GM12878 (cell line): ENCODE measurements around the gene LGI4. TPM values are rescaled to one million over a fixed set of nuclear protein-coding genes. Genes with fewer than 3 reads are reported as not detected.

Experiments used
- ATAC-seq: fragments of 200-7000 bp; cut with Tn5 transposase; 3 replicates; pipeline ENCODE4 v1.9.1; 2020; ENCODE audit warnings: mild to moderate bottlenecking, moderate library complexity
- BruUV-seq: library from RNA; stranded (reverse); fragments of 400-500 nt; replicated peaks from 2 replicates; lab custom pipeline; 2021; lab: Mats Ljungman, UMichigan
- CTCF ChIA-PET: fragments of 300-600 bp; sonication (Branson Sonifier 250); formaldehyde crosslinking; extraction: SDS; loops from one replicate; lab custom pipeline; 2021; ENCODE audit warnings: inconsistent platforms; lab: Yijun Ruan, JAX
- POLR2A ChIA-PET: fragments of 350-600 bp; formaldehyde crosslinking; extraction: SDS; loops from one replicate; lab custom pipeline; 2021; ENCODE audit warnings: inconsistent platforms; lab: Charles Lee
- RAD21 ChIA-PET: fragments of 300-600 bp; sonication (Branson Sonifier 250); formaldehyde crosslinking; loops from one replicate; lab custom pipeline; 2023; ENCODE audit warnings: antibody characterized with exemption; ENCODE audit not compliant: unreplicated experiment; lab: Charles Lee
- SMC1A ChIA-PET: fragments of 300-600 bp; sonication (Branson Sonifier 250); formaldehyde crosslinking; loops from one replicate; lab custom pipeline; 2023; ENCODE audit not compliant: unreplicated experiment, uncharacterized antibody; lab: Charles Lee
- DNase-seq: peaks from one replicate; pipeline ENCODE4 v3.0.0-alpha.2; 2011; ENCODE audit warnings: low read depth, low spot score
- FAIRE-seq: peaks from 3 replicates; lab custom pipeline; 2011; peaks lifted over from hg19 to GRCh38; lab: Jason Lieb, UNC
- H2AFZ ChIP-seq: 2 replicates; pipeline ENCODE4 v1.6.0; 2011; ENCODE audit warnings: low read depth, low read length, control low read depth; ENCODE audit not compliant: control insufficient read depth
- H3K27ac ChIP-seq: 2 replicates; pipeline ENCODE4 v1.5.1; 2011; ENCODE audit warnings: control low read depth; ENCODE audit not compliant: control insufficient read depth, insufficient read depth
- H3K27me3 ChIP-seq, 2 experiments: replicated peaks in 1 of 2; 2 replicates each; pipeline versions ENCODE4 v1.6.0 to v1.6.1; 2011; ENCODE audit warnings: low read length in 1 of 2; ENCODE audit not compliant: control insufficient read depth in 2 of 2, insufficient read depth in 2 of 2
- H3K36me3 ChIP-seq, 2 experiments: 2 replicates each; pipeline ENCODE4 v1.5.1; 2011; ENCODE audit warnings: low read length in 1 of 2; ENCODE audit not compliant: control insufficient read depth in 2 of 2, insufficient read depth in 2 of 2
- H3K4me1 ChIP-seq: 2 replicates; pipeline ENCODE4 v1.6.1; 2011; ENCODE audit warnings: mild to moderate bottlenecking, low read length, moderate library complexity, mixed read lengths; ENCODE audit not compliant: control insufficient read depth, insufficient read depth
- H3K4me2 ChIP-seq: 2 replicates; pipeline ENCODE4 v1.6.0; 2011; ENCODE audit warnings: control low read depth; ENCODE audit not compliant: control insufficient read depth, insufficient read depth
- H3K4me3 ChIP-seq: fragments of 200-600 bp; sonication (generic); 2 replicates; pipeline ENCODE4 v1.5.1; 2016
- H3K79me2 ChIP-seq: 2 replicates; pipeline ENCODE4 v1.6.0; 2011; ENCODE audit warnings: low read length; ENCODE audit not compliant: control insufficient read depth, insufficient read depth
- H3K9ac ChIP-seq: 2 replicates; pipeline ENCODE4 v1.8.0; 2011; ENCODE audit warnings: low read length, control low read depth, mixed read lengths; ENCODE audit not compliant: control insufficient read depth, insufficient read depth
- H3K9me3 ChIP-seq: replicated peaks from 3 replicates; pipeline ENCODE4 v1.5.1; 2011; ENCODE audit warnings: mild to moderate bottlenecking, low read length; ENCODE audit not compliant: control insufficient read depth, insufficient read depth
- H4K20me1 ChIP-seq: 2 replicates; pipeline ENCODE4 v1.6.0; 2011; ENCODE audit not compliant: control insufficient read depth, insufficient read depth
- CHD1 ChIP-seq: IDR thresholded peaks from 2 replicates; pipeline ENCODE4 v1.6.1; 2012; ENCODE audit warnings: low read depth, low read length, improper control_type of control experiment
- CREM ChIP-seq: IDR thresholded peaks from 2 replicates; pipeline ENCODE4 v1.6.1; 2014; ENCODE audit warnings: antibody characterized with exemption, low read depth
- DPF2 ChIP-seq: fragments of 450-650 bp; IDR thresholded peaks from 2 replicates; pipeline ENCODE4 v1.6.1; 2017; ENCODE audit warnings: mild to moderate bottlenecking
- GATAD2B ChIP-seq: fragments of 450-650 bp; conservative IDR thresholded peaks from 2 replicates; pipeline ENCODE4 v1.6.1; 2017; ENCODE audit warnings: low read depth, mild to moderate bottlenecking, moderate library complexity
- HCFC1 ChIP-seq: fragments of 150-350 bp; IDR thresholded peaks from 2 replicates; pipeline ENCODE4 v1.6.1; 2014; ENCODE audit warnings: low read length
- HDAC2 ChIP-seq: fragments of 200-600 bp; sonication (generic); IDR thresholded peaks from 2 replicates; pipeline ENCODE4 v1.6.1; 2017
- HDGF ChIP-seq: fragments of 450-650 bp; IDR thresholded peaks from 2 replicates; pipeline ENCODE4 v1.6.1; 2016; ENCODE audit warnings: antibody characterized with exemption
- IKZF1 ChIP-seq: fragments of 450-650 bp; conservative IDR thresholded peaks from 2 replicates; pipeline ENCODE4 v1.6.1; 2017; ENCODE audit warnings: antibody characterized with exemption, mild to moderate bottlenecking
- MEF2B ChIP-seq: fragments of 450-650 bp; IDR thresholded peaks from 2 replicates; pipeline ENCODE4 v1.6.1; 2018; ENCODE audit warnings: mild to moderate bottlenecking, moderate library complexity; ENCODE audit not compliant: partially characterized antibody, poor library complexity, severe bottlenecking
- NBN ChIP-seq: fragments of 450-650 bp; IDR thresholded peaks from 2 replicates; pipeline ENCODE4 v1.6.1; 2016
- NFIC ChIP-seq: IDR thresholded peaks from 2 replicates; pipeline ENCODE4 v1.6.1; 2012; ENCODE audit warnings: low read depth, mild to moderate bottlenecking, inconsistent platforms, low read length, moderate library complexity
- POLR2A ChIP-seq: IDR thresholded peaks from 2 replicates; pipeline ENCODE4 v1.6.1; 2011; ENCODE audit warnings: low read depth, mild to moderate bottlenecking, low read length
- TBL1XR1 ChIP-seq: IDR thresholded peaks from 2 replicates; pipeline ENCODE4 v1.6.1; 2012; ENCODE audit warnings: low read depth, low read length, improper control_type of control experiment
- TCF3 ChIP-seq: IDR thresholded peaks from 2 replicates; pipeline ENCODE4 v1.6.1; 2012; ENCODE audit warnings: low read depth, mild to moderate bottlenecking, low read length, borderline replicate concordance; ENCODE audit not compliant: insufficient read depth
- WGBS: methylation state at CpG from one replicate; pipeline ENCODE4 v1.1.6; 2016; ENCODE audit warnings: low lambda C conversion rate; ENCODE audit not compliant: insufficient replicate concordance, insufficient coverage; ENCODE audit errors: missing lambda C conversion rate; 5-methylcytosine and 5-hydroxymethylcytosine counted together
- in situ Hi-C: fragments of 300-500 bp; cut with MboI; formaldehyde crosslinking; loops from 9 replicates; pipeline ENCODE4 v1.14.3; 2018; ENCODE audit warnings: mixed read lengths
- intact Hi-C: fragments of 100-400 bp; cut with micrococcal nuclease; formaldehyde crosslinking; loops from one replicate; pipeline ENCODE4 v1.14.2; 2022; ENCODE audit not compliant: unreplicated experiment
- polyA plus RNA-seq, 11 experiments: library from polyadenylated mRNA; depleted of rRNA in 4 of 11; unstranded in 6 of 11; stranded (reverse) in 5 of 11; fragments of >200 nt; fragmentation: Nextera tagmentation in 4 of 11; fragmentation: Illumina TruSeq in 1 of 11; extraction: Ambion mirVana in 4 of 11; extraction: Trizol in 1 of 11; gene quantifications; 1 replicate in 1 of 11; 2 replicates in 10 of 11; pipeline versions ENCODE4 v1.2.1 to v1.2.3, GENCODE V29; 2011 to 2016; ENCODE audit warnings: inconsistent platforms in 2 of 11, missing spikeins in 2 of 11, low read depth in 1 of 11
- total RNA-seq, 4 experiments: library from RNA; depleted of rRNA in 3 of 4; stranded (reverse); fragments of >200 nt in 3 of 4; fragmentation: Illumina TruSeq in 1 of 4; extraction: Trizol in 1 of 4; gene quantifications; 2 replicates each; pipeline versions ENCODE4 v1.2.1 to v1.2.3, GENCODE V29; 2013 to 2021
- TF ChIP-seq, protein P1 (sequence below): fragments of 150-350 bp; IDR thresholded peaks from 2 replicates; pipeline ENCODE4 v1.6.1; 2014; ENCODE audit warnings: mild to moderate bottlenecking, low read depth, low read length
- TF ChIP-seq, protein P2 (sequence below): fragments of 450-650 bp; IDR thresholded peaks from 2 replicates; pipeline ENCODE4 v1.6.1; 2016; ENCODE audit warnings: mild to moderate bottlenecking

The LGI4 gene
- total and polyA plus RNA-seq, 10 of the 15 experiments (the other 5 are each of a cell fraction or from before 2014, with no cell fraction given) = 0.11 TPM; not detected in 9

DNA sequence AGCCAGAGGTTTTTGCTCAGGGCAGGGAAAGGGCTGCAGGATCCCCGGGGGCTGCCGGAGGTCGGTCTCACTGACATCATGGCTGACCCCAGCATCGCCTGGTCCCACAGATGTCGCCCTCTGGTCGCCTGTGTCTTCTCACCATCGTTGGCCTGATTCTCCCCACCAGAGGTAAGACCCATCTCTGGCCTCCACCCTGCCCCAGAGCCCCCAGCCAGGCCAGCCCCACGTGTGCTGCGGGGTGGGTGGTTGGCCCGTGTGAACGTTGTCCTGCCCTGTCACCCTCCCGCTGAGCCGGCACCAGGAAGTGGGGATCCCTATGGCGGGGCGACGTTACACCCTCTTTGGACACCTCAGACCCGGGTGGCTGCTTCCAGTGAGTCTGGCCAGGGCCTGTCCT, 20.6 kb upstream of the LGI4 start (continued):
- TF ChIP-seq, protein P1, sequence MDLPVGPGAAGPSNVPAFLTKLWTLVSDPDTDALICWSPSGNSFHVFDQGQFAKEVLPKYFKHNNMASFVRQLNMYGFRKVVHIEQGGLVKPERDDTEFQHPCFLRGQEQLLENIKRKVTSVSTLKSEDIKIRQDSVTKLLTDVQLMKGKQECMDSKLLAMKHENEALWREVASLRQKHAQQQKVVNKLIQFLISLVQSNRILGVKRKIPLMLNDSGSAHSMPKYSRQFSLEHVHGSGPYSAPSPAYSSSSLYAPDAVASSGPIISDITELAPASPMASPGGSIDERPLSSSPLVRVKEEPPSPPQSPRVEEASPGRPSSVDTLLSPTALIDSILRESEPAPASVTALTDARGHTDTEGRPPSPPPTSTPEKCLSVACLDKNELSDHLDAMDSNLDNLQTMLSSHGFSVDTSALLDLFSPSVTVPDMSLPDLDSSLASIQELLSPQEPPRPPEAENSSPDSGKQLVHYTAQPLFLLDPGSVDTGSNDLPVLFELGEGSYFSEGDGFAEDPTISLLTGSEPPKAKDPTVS = no peak
- peak; percentile 20 for TF ChIP-seq MEF2B
- TF ChIP-seq HDGF = peak; percentile 28; the same call in 1 of the 2 replicates
- TF ChIP-seq NBN = 0 out of 2 replicates have a peak, but pooled peaks have one; percentile 2
- TF ChIP-seq HCFC1 = no peak
- TF ChIP-seq HDAC2 = no peak
- TF ChIP-seq, protein P2, sequence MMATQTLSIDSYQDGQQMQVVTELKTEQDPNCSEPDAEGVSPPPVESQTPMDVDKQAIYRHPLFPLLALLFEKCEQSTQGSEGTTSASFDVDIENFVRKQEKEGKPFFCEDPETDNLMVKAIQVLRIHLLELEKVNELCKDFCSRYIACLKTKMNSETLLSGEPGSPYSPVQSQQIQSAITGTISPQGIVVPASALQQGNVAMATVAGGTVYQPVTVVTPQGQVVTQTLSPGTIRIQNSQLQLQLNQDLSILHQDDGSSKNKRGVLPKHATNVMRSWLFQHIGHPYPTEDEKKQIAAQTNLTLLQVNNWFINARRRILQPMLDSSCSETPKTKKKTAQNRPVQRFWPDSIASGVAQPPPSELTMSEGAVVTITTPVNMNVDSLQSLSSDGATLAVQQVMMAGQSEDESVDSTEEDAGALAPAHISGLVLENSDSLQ = 0 out of 2 replicates have a peak, but pooled peaks have one; percentile 9

DNA sequence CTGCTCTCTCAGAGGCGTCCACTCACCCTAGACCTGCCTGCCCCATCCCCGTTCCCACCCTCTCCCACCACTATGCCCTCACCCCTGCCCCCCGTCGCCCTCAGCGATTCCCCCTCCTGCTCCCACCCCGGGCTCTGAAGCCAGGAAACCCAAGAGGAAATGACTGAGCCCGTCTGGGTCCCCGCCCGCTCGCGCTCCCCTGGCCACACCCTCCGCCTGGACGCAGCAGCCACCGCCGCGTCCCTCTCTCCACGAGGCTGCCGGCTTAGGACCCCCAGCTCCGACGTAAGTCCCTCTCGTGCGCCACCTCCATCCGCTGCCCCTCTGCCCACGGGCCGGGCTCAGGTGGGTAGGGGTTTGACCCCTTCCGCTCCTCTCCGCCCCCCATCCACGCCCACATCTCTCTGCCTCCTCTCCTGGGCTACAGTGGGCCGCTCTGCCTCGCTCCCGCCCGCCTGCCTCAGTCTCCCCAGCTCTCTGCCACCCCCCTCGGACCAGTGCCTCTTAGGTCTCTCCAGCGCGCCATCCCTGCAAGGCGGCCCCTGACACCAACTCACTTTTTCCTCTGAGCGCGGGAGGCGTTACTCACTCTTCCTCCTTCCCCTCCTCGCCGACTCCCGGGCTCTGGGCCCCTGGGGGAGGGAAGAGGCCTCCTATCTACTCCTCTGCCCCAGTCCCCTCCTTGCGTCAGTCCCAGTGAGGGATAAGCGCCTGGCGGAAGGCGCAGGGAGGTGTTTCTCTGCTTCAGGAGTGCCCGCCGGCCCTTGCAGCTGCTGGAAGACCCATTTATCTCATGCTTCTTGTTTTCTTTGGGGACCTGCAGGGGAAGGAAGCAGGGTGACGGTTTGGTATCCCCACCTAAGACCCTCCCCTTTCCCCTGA, 19.9 kb upstream of the LGI4 start, which contains the start of gene FXYD5:
Gene FXYD5 (plus strand): TSS at position 211 of the 882 bp plus-strand sequence. CDS start 816 bp downstream, outside the sequence.
- SMC1A ChIA-PET = interaction anchor here (0.6 to 2.0 kb wide), 4 partner anchors 13 to 109 kb away, joined by 3 to 17 read pairs (median 6); partner anchors contain the start of gene FXYD7
- H3K4me3 ChIP-seq = peak within 1 kb of the TSS; percentile 98
- TF ChIP-seq TCF3 (0 out of 2 replicates have a peak, but pooled peaks have one; percentile 28), CREM (0 out of 2 replicates have a peak, but pooled peaks have one; percentile 13), GATAD2B (peak; percentile 70; the same call in 1 of the 2 replicates), TBL1XR1 (0 out of 2 replicates have a peak, but pooled peaks have one; percentile 6), HDGF (peak; percentile 64; the same call in 1 of the 2 replicates), NBN (0 out of 2 replicates have a peak, but pooled peaks have one; percentile 2), DPF2 (peak; percentile 36; the same call in 1 of the 2 replicates), POLR2A (peak; percentile 74), CHD1 (no peak), NFIC (no peak), IKZF1 (peak; percentile 51)
- TF ChIP-seq, protein P1 = no peak
- TF ChIP-seq, protein P2 = no peak

More for the DNA sequence above, 19.9 kb upstream of the LGI4 start, which contains the start of gene FXYD5:
- DNase-seq = no peak
- H3K4me2 ChIP-seq = peak within 1 kb of the TSS; percentile 81
- no peaks in the 10 kb centered on the region for H4K20me1 ChIP-seq
- peaks cover 19% of the 10 kb centered on the region for H3K79me2 ChIP-seq
- peaks cover 6% of the 10 kb centered on the region for H3K4me1 ChIP-seq
- H3K9me3 ChIP-seq = no peaks in the 10 kb centered on the region
- intact Hi-C loops (loop anchor here (5.0 kb wide), 1 partner anchor 53 kb away; no protein-coding TSS in a partner anchor), in situ Hi-C loops (no loop called here)
- H3K27me3 ChIP-seq = peaks cover 0 to 3% of the 10 kb centered on the region in 2 experiments; a peak in 1 of 4 replicates
- 2% methylated on average over 34 of the region's 49 CpGs for WGBS
- ChIA-PET RAD21 (interaction anchor here (0.9 to 2.3 kb wide), 3 partner anchors 13 to 62 kb away, joined by 3 to 17 read pairs (median 4); no protein-coding TSS in a partner anchor), CTCF (interaction anchor here (0.6 to 2.6 kb wide), 12 partner anchors 9 to 381 kb away, joined by 3 to 26 read pairs (median 4); partner anchors contain the start of gene FXYD7), POLR2A (interaction anchor here (0.6 to 1.5 kb wide), 8 partner anchors 13 to 169 kb away, joined by 3 to 5 read pairs (median 4); no protein-coding TSS in a partner anchor)
- peak; percentile 86 for ATAC-seq
- BruUV-seq = no TSS peak
- H3K9ac ChIP-seq = peak within 1 kb of the TSS; percentile 75
- peak within 1 kb of the TSS; percentile 34 for H3K27ac ChIP-seq
- peaks cover 2 to 17% of the 10 kb centered on the region in 2 experiments for H3K36me3 ChIP-seq
- H2AFZ ChIP-seq = peak within 1 kb of the TSS; percentile 59
- FAIRE-seq = no peak
